Ovary (tissue), 3 donors: ENCODE results near the gene VAV3.

Source experiments
- CTCF ChIP-seq, 3 donors: fragments of 450-650 bp in 2 of 3; fragments of 200-600 bp in 1 of 3; IDR thresholded peaks; one replicate each; pipeline versions ENCODE4 v1.5.1 to v1.8.0; 2016 to 2022; ENCODE audit warnings: antibody characterized with exemption in 3 of 3, mild to moderate bottlenecking in 1 of 3
- POLR2A ChIP-seq: fragments of 450-650 bp; IDR thresholded peaks from one replicate; pipeline ENCODE4 v1.6.1; 2017; ENCODE audit warnings: antibody characterized with exemption, mild to moderate bottlenecking, moderate library complexity
- donor health status: DM: no; HTN: no; CAD: no.

DNA sequence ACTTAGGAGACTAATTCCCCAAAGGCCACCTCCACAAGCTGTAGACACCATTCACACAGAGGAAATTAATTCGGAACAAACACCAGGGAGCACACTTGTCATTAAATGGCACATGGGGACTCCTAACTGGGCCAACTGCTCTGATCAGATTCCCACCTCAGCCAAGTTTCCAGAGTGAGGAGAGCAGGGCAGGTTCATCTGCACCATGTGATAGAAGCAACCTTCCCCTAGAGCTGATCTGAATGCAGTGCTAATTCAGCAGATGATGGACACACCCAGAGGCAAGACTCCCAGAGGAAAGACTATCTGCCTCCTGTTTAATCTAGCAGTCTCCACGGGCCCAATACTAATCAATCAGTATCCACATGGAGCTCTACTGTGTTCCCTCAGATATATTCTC, 147.0 kb downstream of the VAV3 start:
- TF ChIP-seq CTCF (IDR thresholded peaks at IDR 0.05) = no peak
- no peak for TF ChIP-seq POLR2A
